Tibial nerve (tissue), 4 donors: ENCODE data around the gene ZNF618.

ENCODE experiments used
- CTCF ChIP-seq, 5 experiments: fragments of 200-600 bp in 3 of 5; fragments of 450-650 bp in 2 of 5; sonication (generic) in 3 of 5; IDR thresholded peaks; one replicate each; pipeline ENCODE4 v1.5.1; 2016 to 2019; ENCODE audit warnings: antibody characterized with exemption in 5 of 5, mild to moderate bottlenecking in 3 of 5, moderate library complexity in 2 of 5
- EP300 ChIP-seq, 2 donors: sonication (generic); formaldehyde crosslinking; IDR thresholded peaks; one replicate each; pipeline ENCODE4 v1.6.1; 2017; ENCODE audit warnings: antibody characterized with exemption in 2 of 2, mild to moderate bottlenecking in 1 of 2

DNA sequence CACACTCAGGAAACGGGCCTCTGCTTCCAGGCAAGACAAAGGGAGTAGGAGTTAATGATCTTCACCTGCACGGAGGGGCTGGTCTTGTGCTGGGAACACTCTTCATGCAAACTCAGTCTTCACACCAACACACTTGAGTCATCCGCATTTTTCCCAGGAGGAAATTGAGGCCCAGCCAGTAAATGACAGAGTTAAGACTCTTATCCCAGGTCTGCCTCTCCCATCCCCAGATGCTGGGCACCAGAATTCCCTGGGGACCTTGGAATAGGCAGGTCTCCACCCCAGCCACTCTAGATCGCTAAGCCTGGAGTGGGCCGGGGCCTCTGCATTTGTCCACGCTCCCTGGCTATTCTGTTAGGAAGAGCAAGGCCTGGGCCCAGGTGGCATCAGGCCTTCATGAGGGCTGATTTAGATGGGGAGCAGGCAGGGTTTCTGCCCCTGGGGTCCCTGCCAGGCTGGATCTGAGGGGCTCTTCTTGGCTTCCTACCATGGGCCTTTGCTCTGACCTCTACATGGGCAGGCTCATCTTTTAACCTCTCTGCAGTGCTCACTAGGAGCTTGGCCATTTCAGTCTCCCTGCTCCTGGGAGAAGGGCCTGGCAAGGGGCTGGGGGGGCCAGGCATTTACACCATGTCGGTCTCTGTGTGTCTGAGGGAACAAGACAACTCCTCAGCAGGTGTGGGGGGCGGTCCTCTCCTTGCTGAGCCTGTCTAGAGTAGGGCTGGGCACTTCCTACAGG, 124.7 kb downstream of the ZNF618 start:
- no peak for TF ChIP-seq CTCF (IDR thresholded peaks at IDR 0.05)
- TF ChIP-seq EP300 (IDR thresholded peaks at IDR 0.05) = no peak
